GM19193 (cell line): Measurements from ENCODE around the gene SPECC1L.

Experiments used
- POLR2A ChIP-seq: IDR thresholded peaks from 4 replicates; pipeline ENCODE4 v1.6.1; 2011; ENCODE audit not compliant: insufficient read depth, insufficient read length; ENCODE audit errors: extremely low read depth

The SPECC1L gene

GRCh38 chr22:24455751-24456426 lies 185.3 kb downstream of the SPECC1L start:
- TF ChIP-seq POLR2A: no peak

- TF ChIP-seq POLR2A: no peak
Observed at GRCh38 chr22:24457894-24458420, 187.3 kb downstream of the SPECC1L start.

GRCh38 chr22:24459911-24460310 lies 189.3 kb downstream of the SPECC1L start:
- TF ChIP-seq POLR2A: no peak

- no peak for TF ChIP-seq POLR2A
Observed at GRCh38 chr22:24460418-24461089, 189.9 kb downstream of the SPECC1L start.

GRCh38 chr22:24463071-24463760 lies 192.6 kb downstream of the SPECC1L start:
- no peak for TF ChIP-seq POLR2A

GRCh38 chr22:24465566-24465965 lies 194.9 kb downstream of the SPECC1L start:
- TF ChIP-seq POLR2A: no peak

- no peak for TF ChIP-seq POLR2A
Observed at GRCh38 chr22:24465975-24466374, 195.3 kb downstream of the SPECC1L start.

- no peak for TF ChIP-seq POLR2A
Observed at GRCh38 chr22:24466716-24467328, 196.2 kb downstream of the SPECC1L start.

GRCh38 chr22:24467340-24467739 lies 196.7 kb downstream of the SPECC1L start:
- TF ChIP-seq POLR2A: no peak
